NB4 (cell line): ENCODE results near the gene IFI27L1.

Experiments
- DNase-seq: peaks from one replicate; pipeline ENCODE4 v3.0.0; 2010; ENCODE audit warnings: low read depth
- H3K4me3 ChIP-seq: one replicate; pipeline ENCODE4 v1.5.1; 2011; ENCODE audit warnings: mild to moderate bottlenecking, low read depth, low read length, moderate library complexity
- CTCF ChIP-seq: IDR thresholded peaks from one replicate; pipeline ENCODE4 v1.5.1; 2012; ENCODE audit warnings: low read depth, low read length
- MAX ChIP-seq: IDR thresholded peaks from 2 replicates; pipeline ENCODE4 v1.6.1; 2011; ENCODE audit warnings: low read depth, low read length
- MYC ChIP-seq: IDR thresholded peaks from 2 replicates; pipeline ENCODE4 v1.6.1; 2011; ENCODE audit warnings: low read depth, low read length
- POLR2A ChIP-seq: IDR thresholded peaks from 2 replicates; pipeline ENCODE4 v1.6.1; 2011; ENCODE audit warnings: mild to moderate bottlenecking; ENCODE audit not compliant: insufficient read length; ENCODE audit errors: extremely low read depth

Gene IFI27L1

GRCh38 chr14:94056579-94057308 lies 24.4 kb upstream of the IFI27L1 start:
- H3K4me3 ChIP-seq, result no peak overlapping the region
- TF ChIP-seq POLR2A (no peak), CTCF (no peak), MYC (no peak), MAX (no peak)
- DNase-seq, result no peak

- DNase-seq, result no peak
- TF ChIP-seq CTCF, result no peak
- TF ChIP-seq POLR2A, result no peak
- TF ChIP-seq MYC, result no peak
- TF ChIP-seq MAX, result no peak
- no peak overlapping the region for H3K4me3 ChIP-seq
These were observed 22.9 kb upstream of the IFI27L1 start for GRCh38 chr14:94058128-94058673.

GRCh38 chr14:94058674-94059138 lies 22.4 kb upstream of the IFI27L1 start:
- no peak overlapping the region for H3K4me3 ChIP-seq
- TF ChIP-seq POLR2A, result no peak
- no peak for TF ChIP-seq MAX
- TF ChIP-seq MYC, result no peak
- no peak for TF ChIP-seq CTCF
- DNase-seq, result no peak

- no peak overlapping the region for H3K4me3 ChIP-seq
- DNase-seq, result no peak
- TF ChIP-seq MAX (no peak), CTCF (no peak), MYC (no peak), POLR2A (no peak)
These were observed 21.1 kb upstream of the IFI27L1 start for GRCh38 chr14:94059998-94060397.

GRCh38 chr14:94062344-94062940 lies 18.7 kb upstream of the IFI27L1 start:
- TF ChIP-seq MYC, result no peak
- TF ChIP-seq MAX, result no peak
- TF ChIP-seq CTCF, result no peak
- TF ChIP-seq POLR2A, result no peak

More at GRCh38 chr14:94062344-94062940, 18.7 kb upstream of the IFI27L1 start:
- DNase-seq, result no peak
- no peak overlapping the region for H3K4me3 ChIP-seq
